ENCODE measurements around the gene FNBP1.

DNA sequence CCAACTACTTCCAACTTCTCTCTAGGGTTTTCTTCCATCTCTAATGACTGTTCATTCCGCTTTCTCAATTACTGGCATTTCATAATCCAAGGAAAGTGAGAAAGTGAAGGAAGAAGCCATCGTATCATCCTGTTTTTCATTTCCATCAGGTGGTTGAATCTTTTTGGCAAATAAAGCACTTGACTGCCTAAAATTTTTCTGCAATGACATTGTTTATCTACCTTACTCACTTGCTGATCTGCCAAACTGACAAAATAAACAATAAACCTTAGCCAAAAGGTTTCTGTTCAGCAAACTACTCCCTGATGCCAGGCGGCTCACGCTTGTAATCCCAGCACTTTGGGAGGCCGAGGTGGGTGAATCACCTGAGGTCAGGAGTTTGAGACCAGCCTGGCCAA, 18.4 kb downstream of the FNBP1 start:
- TF ChIP-seq CTCF (IDR thresholded peaks at IDR 0.05) (no peak), POLR2A (IDR thresholded peaks at IDR 0.05) (no peak)

Data from lower leg skin (tissue), 3 donors.